Measurements from ENCODE around the gene FUBP1.
A peak's percentile ranks its signal among the peaks of the same experiment; 100 is the strongest.
"Not testable (repeated sequence)": the region's sequence is repeated elsewhere in the genome, so short reads cannot be mapped to it uniquely, and the experiment has no call there.

The FUBP1 gene

GRCh38 chr1:78005448-78005722 is 26.5 kb upstream of the FUBP1 start:
- no peaks in the 10 kb centered on the region for H3K79me2 ChIP-seq
- peak overlapping the region; percentile 93 for H3K27ac ChIP-seq
- peak overlapping the region; percentile 87 for H2AFZ ChIP-seq
- H3K27me3 ChIP-seq (ENCODE audit: control insufficient read depth, insufficient read depth, low read length), result no peaks in the 10 kb centered on the region
- no peaks in the 10 kb centered on the region for H3K4me1 ChIP-seq
- H3K36me3 ChIP-seq (ENCODE audit: control insufficient read depth, insufficient read depth, low read length), result no peaks in the 10 kb centered on the region
- TF ChIP-seq CTCF (IDR thresholded peaks at IDR 0.05), result no peak
- peak overlapping the region; percentile 95 for H3K4me2 ChIP-seq (ENCODE audit: low read length)
- H3K9ac ChIP-seq, result peak overlapping the region; percentile 67
- H3K9me3 ChIP-seq (ENCODE audit: control insufficient read depth, low read length), result no peaks in the 10 kb centered on the region
- H3K4me3 ChIP-seq (ENCODE audit: low read depth, low read length), result peak overlapping the region; percentile 96

- no peaks in the 10 kb centered on the region for H3K36me3 ChIP-seq (ENCODE audit: control insufficient read depth, insufficient read depth, low read length)
- peak within 1 kb of the TSS; percentile 87 for H2AFZ ChIP-seq
- H3K27ac ChIP-seq, result peak within 1 kb of the TSS; percentile 93
- peak within 1 kb of the TSS; percentile 95 for H3K4me2 ChIP-seq (ENCODE audit: low read length)
- peak within 1 kb of the TSS; percentile 67 for H3K9ac ChIP-seq
- TF ChIP-seq CTCF (IDR thresholded peaks at IDR 0.05), result no peak
- H3K4me3 ChIP-seq (ENCODE audit: low read depth, low read length), result peak within 1 kb of the TSS; percentile 96
- H3K4me1 ChIP-seq, result no peaks in the 10 kb centered on the region
- no peaks in the 10 kb centered on the region for H3K9me3 ChIP-seq (ENCODE audit: control insufficient read depth, low read length)
- H3K27me3 ChIP-seq (ENCODE audit: control insufficient read depth, insufficient read depth, low read length), result no peaks in the 10 kb centered on the region
- no peaks in the 10 kb centered on the region for H3K79me2 ChIP-seq
Observed at GRCh38 chr1:78004719-78005447, 26.0 kb upstream of the FUBP1 start, which contains the start of gene DNAJB4. Gene DNAJB4 (plus strand): TSS chr1:78004939. CDS start chr1:78005111, 172 bp downstream.

DNA sequence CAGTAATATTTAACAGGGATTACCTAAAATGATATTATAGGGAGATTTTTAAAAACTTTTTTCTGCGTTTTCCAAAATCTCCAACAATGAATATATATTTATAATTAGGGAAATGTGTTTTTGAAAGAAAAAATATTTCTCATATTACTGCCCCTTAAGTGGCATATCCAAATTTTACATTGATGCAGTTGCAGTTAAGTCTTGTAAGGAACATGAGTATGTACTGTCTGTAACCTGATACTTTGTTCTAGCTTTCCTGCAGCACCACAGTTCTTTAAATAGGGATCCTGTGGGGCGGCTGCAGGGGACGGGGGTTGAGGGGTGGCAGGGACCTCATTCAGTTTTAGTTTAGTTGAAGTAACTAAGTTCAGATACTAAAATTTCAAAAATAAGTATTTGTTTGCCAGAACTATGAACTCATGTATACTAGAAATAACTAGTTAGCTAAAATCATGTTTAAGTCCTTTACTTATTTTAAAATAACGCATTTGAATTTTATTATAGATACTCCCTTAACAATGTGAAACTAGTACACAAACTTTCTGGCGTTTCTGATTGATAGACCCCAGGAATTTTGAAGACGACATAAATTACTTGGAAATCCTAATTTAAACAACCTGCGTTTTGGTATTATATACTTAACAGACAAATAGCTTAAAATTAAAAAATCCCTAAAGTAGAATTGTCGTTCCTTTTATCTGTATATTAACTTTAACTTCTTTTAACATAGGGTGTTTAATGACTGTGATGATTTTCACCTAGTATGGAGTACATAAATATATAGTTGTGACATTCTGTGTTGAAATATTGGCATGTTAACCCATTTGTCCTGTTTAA is 25.2 kb upstream of the FUBP1 start:
- no peaks in the 10 kb centered on the region for H3K27me3 ChIP-seq (ENCODE audit: control insufficient read depth, insufficient read depth, low read length)
- H3K4me3 ChIP-seq (ENCODE audit: low read depth, low read length), result peak overlapping the region; percentile 96

GRCh38 chr1:78003070-78003746 is 24.3 kb upstream of the FUBP1 start:
- Histone ChIP-seq H3K9me3 (ENCODE audit: control insufficient read depth, low read length) (no peaks in the 10 kb centered on the region), H3K4me3 (ENCODE audit: low read depth, low read length) (peak overlapping the region; percentile 96), H3K27me3 (ENCODE audit: control insufficient read depth, insufficient read depth, low read length) (no peaks in the 10 kb centered on the region), H3K4me1 (no peaks in the 10 kb centered on the region), H3K36me3 (ENCODE audit: control insufficient read depth, insufficient read depth, low read length) (no peaks in the 10 kb centered on the region), H3K4me2 (ENCODE audit: low read length) (peak overlapping the region; percentile 10), H3K79me2 (no peaks in the 10 kb centered on the region), H2AFZ (peak overlapping the region; percentile 1), H3K27ac (peak overlapping the region; percentile 93), H3K9ac (no peak overlapping the region)
- TF ChIP-seq CTCF (IDR thresholded peaks at IDR 0.05), result no peak

More for the DNA sequence above, 25.2 kb upstream of the FUBP1 start:
- H3K9me3 ChIP-seq (ENCODE audit: control insufficient read depth, low read length), result no peaks in the 10 kb centered on the region
- H3K79me2 ChIP-seq, result no peaks in the 10 kb centered on the region
- H3K9ac ChIP-seq, result peak overlapping the region; percentile 28
- no peak for TF ChIP-seq CTCF (IDR thresholded peaks at IDR 0.05)
- H3K4me2 ChIP-seq (ENCODE audit: low read length), result peak overlapping the region; percentile 95
- peak overlapping the region; percentile 87 for H2AFZ ChIP-seq
- H3K27ac ChIP-seq, result peak overlapping the region; percentile 93
- H3K36me3 ChIP-seq (ENCODE audit: control insufficient read depth, insufficient read depth, low read length), result no peaks in the 10 kb centered on the region
- no peaks in the 10 kb centered on the region for H3K4me1 ChIP-seq

GRCh38 chr1:78000536-78000935 is 21.7 kb upstream of the FUBP1 start:
- not testable (repeated sequence) for H3K9me3 ChIP-seq (ENCODE audit: control insufficient read depth, low read length); H2AFZ ChIP-seq; H3K27me3 ChIP-seq (ENCODE audit: control insufficient read depth, insufficient read depth, low read length); H3K36me3 ChIP-seq (ENCODE audit: control insufficient read depth, insufficient read depth, low read length); H3K27ac ChIP-seq; H3K79me2 ChIP-seq; H3K4me3 ChIP-seq (ENCODE audit: low read depth, low read length); H3K4me1 ChIP-seq; H3K4me2 ChIP-seq (ENCODE audit: low read length); H3K9ac ChIP-seq

All from parathyroid adenoma (tissue), 2 donors.